Ovary (tissue), 3 donors: Measurements from ENCODE around the gene GOLGB1.

Experiments
- EP300 ChIP-seq: sonication (generic); formaldehyde crosslinking; IDR thresholded peaks from one replicate; pipeline ENCODE4 v1.6.1; 2017; ENCODE audit warnings: antibody characterized with exemption
- POLR2A ChIP-seq: fragments of 450-650 bp; IDR thresholded peaks from one replicate; pipeline ENCODE4 v1.6.1; 2017; ENCODE audit warnings: antibody characterized with exemption, mild to moderate bottlenecking, moderate library complexity
- TF ChIP-seq, protein P1 (sequence below), 3 donors: fragments of 450-650 bp in 2 of 3; fragments of 200-600 bp in 1 of 3; IDR thresholded peaks; one replicate each; pipeline versions ENCODE4 v1.5.1 to v1.8.0; 2016 to 2022; ENCODE audit warnings: antibody characterized with exemption in 3 of 3, mild to moderate bottlenecking in 1 of 3
- donor health status: DM: no; HTN: no; CAD: no.

DNA sequence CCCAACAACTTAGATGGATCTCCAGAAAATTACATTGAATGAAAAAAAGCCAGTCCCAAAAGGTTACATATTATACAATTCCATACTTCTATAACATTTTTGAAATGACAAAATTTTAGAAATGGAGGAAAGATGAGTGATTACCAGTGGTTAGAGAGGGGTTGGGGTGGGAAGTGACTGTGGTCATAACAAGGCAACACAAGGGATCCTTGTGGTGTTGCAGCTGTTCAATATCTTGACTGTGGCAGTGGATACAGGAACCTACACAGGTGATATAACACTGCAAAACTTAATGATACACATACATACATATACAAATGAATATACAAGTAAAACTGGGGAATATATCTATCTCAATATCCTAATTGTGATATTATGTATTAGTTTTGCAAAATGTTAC is 9.6 kb downstream of the GOLGB1 start:
- TF ChIP-seq, protein P1, sequence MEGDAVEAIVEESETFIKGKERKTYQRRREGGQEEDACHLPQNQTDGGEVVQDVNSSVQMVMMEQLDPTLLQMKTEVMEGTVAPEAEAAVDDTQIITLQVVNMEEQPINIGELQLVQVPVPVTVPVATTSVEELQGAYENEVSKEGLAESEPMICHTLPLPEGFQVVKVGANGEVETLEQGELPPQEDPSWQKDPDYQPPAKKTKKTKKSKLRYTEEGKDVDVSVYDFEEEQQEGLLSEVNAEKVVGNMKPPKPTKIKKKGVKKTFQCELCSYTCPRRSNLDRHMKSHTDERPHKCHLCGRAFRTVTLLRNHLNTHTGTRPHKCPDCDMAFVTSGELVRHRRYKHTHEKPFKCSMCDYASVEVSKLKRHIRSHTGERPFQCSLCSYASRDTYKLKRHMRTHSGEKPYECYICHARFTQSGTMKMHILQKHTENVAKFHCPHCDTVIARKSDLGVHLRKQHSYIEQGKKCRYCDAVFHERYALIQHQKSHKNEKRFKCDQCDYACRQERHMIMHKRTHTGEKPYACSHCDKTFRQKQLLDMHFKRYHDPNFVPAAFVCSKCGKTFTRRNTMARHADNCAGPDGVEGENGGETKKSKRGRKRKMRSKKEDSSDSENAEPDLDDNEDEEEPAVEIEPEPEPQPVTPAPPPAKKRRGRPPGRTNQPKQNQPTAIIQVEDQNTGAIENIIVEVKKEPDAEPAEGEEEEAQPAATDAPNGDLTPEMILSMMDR (IDR thresholded peaks at IDR 0.05) = no peak
- TF ChIP-seq POLR2A (no peak), EP300 (no peak)
